Measurements from ENCODE around the gene STK33. TPM values are rescaled to one million over a fixed set of nuclear protein-coding genes. Genes with fewer than 3 reads are reported as not detected.

The STK33 gene
- total RNA-seq, 2 donors from 2014 or later = 6.1 to 7.3 TPM

GRCh38 chr11:8564526-8564925 is 29.5 kb downstream of the STK33 start:
- no peak for DNase-seq (ENCODE audit: low spot score)
- intact Hi-C loops (cut with DNase I) = loop anchor here (5.0 to 10.0 kb wide), 3 partner anchors 230 to 340 kb away; no protein-coding TSS in a partner anchor

GRCh38 chr11:8561461-8561860 is 32.6 kb downstream of the STK33 start:
- intact Hi-C loops (cut with DNase I) = loop anchor here (5.0 to 10.0 kb wide), 3 partner anchors 227 to 337 kb away; no protein-coding TSS in a partner anchor
- DNase-seq (ENCODE audit: low spot score) = no peak

GRCh38 chr11:8558436-8558835 is 35.6 kb downstream of the STK33 start:
- intact Hi-C loops (cut with DNase I) = no loop called here

GRCh38 chr11:8545698-8546366 is 48.2 kb downstream of the STK33 start:
- intact Hi-C loops (cut with DNase I) = no loop called here
- no peak for DNase-seq (ENCODE audit: low spot score)

More at GRCh38 chr11:8558436-8558835, 35.6 kb downstream of the STK33 start:
- no peak for DNase-seq (ENCODE audit: low spot score)

GRCh38 chr11:8544807-8545206 is 49.2 kb downstream of the STK33 start:
- DNase-seq (ENCODE audit: low spot score) = no peak
- intact Hi-C loops (cut with DNase I) = no loop called here

GRCh38 chr11:8543278-8543677 is 50.8 kb downstream of the STK33 start:
- DNase-seq (ENCODE audit: low spot score) = no peak
- intact Hi-C loops (cut with DNase I) = loop anchor here in 1 of 2 donors (2.0 kb wide), 1 partner anchor 34 kb away; no protein-coding TSS in a partner anchor

- intact Hi-C loops (cut with DNase I) = no loop called here
- DNase-seq (ENCODE audit: low spot score) = no peak
These were observed 52.6 kb downstream of the STK33 start for GRCh38 chr11:8541448-8541847.

GRCh38 chr11:8533332-8533731 is 60.7 kb downstream of the STK33 start:
- intact Hi-C loops (cut with DNase I) = no loop called here
- DNase-seq (ENCODE audit: low spot score) = no peak

GRCh38 chr11:8532475-8532874 is 61.6 kb downstream of the STK33 start:
- intact Hi-C loops (cut with DNase I) = no loop called here
- DNase-seq (ENCODE audit: low spot score) = no peak

GRCh38 chr11:8531982-8532381 is 62.0 kb downstream of the STK33 start:
- no peak for DNase-seq (ENCODE audit: low spot score)
- intact Hi-C loops (cut with DNase I) = no loop called here

GRCh38 chr11:8531312-8531711 is 62.7 kb downstream of the STK33 start:
- intact Hi-C loops (cut with DNase I) = no loop called here
- DNase-seq (ENCODE audit: low spot score) = no peak

- DNase-seq (ENCODE audit: low spot score) = no peak
- intact Hi-C loops (cut with DNase I) = no loop called here
These were observed 66.1 kb downstream of the STK33 start for GRCh38 chr11:8527939-8528338.

- DNase-seq (ENCODE audit: low spot score) = peak; percentile 37
- intact Hi-C loops (cut with DNase I) = no loop called here
These were observed 70.6 kb downstream of the STK33 start for GRCh38 chr11:8523396-8523795.

GRCh38 chr11:8512547-8512946 is 81.5 kb downstream of the STK33 start:
- no peak for DNase-seq (ENCODE audit: low spot score)
- intact Hi-C loops (cut with DNase I) = no loop called here

- no peak for DNase-seq (ENCODE audit: low spot score)
- intact Hi-C loops (cut with DNase I) = no loop called here
These were observed 90.1 kb downstream of the STK33 start for GRCh38 chr11:8503910-8504364.

- DNase-seq (ENCODE audit: low spot score) = no peak
- intact Hi-C loops (cut with DNase I) = no loop called here
These were observed 92.2 kb downstream of the STK33 start for GRCh38 chr11:8501836-8502235.

GRCh38 chr11:8488395-8488794 is 105.6 kb downstream of the STK33 start:
- intact Hi-C loops (cut with DNase I) = no loop called here
- no peak for DNase-seq (ENCODE audit: low spot score)

- intact Hi-C loops (cut with DNase I) = no loop called here
These were observed 106.8 kb downstream of the STK33 start for GRCh38 chr11:8487261-8487660.

GRCh38 chr11:8484251-8484650 is 109.8 kb downstream of the STK33 start:
- DNase-seq (ENCODE audit: low spot score) = no peak
- intact Hi-C loops (cut with DNase I) = no loop called here

More at GRCh38 chr11:8487261-8487660, 106.8 kb downstream of the STK33 start:
- no peak for DNase-seq (ENCODE audit: low spot score)

GRCh38 chr11:8480858-8481257 is 113.2 kb downstream of the STK33 start:
- DNase-seq (ENCODE audit: low spot score) = no peak
- intact Hi-C loops (cut with DNase I) = no loop called here

- no peak for DNase-seq (ENCODE audit: low spot score)
- intact Hi-C loops (cut with DNase I) = no loop called here
These were observed 116.3 kb downstream of the STK33 start for GRCh38 chr11:8477680-8478079.

Data from posterior vena cava (tissue), 2 donors.